Mesangial cell (primary cell): Measurements from ENCODE around the gene WNT5A. TPM values are rescaled to one million over a fixed set of nuclear protein-coding genes. Genes with fewer than 3 reads are reported as not detected.

Experiments
- total RNA-seq: library from RNA; depleted of rRNA; stranded (reverse); fragments of >200 nt; gene quantifications from 2 replicates; pipeline ENCODE4 v1.2.3, GENCODE V29; 2015

WNT5A gene
- 47.7 and 58.7 TPM in 2 replicates for total RNA-seq

DNA sequence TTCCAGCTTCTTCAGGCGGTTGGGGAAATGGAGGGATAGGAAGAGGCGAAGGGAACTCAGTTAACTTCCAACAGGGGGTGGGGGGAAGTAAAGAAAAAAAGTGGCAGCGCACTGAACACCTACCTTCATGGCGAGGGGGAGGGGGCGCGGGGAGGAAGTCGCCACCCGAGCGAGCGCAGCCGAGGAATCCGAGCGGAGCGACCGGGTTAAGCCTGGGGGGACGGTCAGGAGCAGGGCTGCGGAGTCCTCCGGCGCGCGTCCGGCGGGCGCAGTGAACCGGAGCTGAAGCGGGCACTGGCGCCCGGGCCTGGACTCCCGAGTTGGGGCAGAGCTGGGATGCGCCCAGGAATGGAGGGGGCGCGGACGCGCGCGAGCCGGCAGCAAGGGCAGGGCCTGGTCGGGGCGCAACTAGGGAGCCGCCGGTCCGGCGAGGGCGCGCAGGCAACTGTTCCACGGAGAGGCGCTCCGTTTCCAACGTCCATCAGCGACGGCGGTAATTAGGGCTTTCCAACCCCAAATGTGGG is at the start of gene WNT5A:
Gene WNT5A, minus strand, starts transcription at position 450 of the 524 bp plus-strand sequence. Its CDS starts 321 bp downstream, at position 129.

